Kidney capillary endothelial cell (primary cell): ENCODE results near the gene TMEM190.

Experiments used
- DNase-seq: peaks from one replicate; pipeline ENCODE4 v3.0.0-alpha.2; 2018; ENCODE audit warnings: low spot score

TMEM190 gene

DNA sequence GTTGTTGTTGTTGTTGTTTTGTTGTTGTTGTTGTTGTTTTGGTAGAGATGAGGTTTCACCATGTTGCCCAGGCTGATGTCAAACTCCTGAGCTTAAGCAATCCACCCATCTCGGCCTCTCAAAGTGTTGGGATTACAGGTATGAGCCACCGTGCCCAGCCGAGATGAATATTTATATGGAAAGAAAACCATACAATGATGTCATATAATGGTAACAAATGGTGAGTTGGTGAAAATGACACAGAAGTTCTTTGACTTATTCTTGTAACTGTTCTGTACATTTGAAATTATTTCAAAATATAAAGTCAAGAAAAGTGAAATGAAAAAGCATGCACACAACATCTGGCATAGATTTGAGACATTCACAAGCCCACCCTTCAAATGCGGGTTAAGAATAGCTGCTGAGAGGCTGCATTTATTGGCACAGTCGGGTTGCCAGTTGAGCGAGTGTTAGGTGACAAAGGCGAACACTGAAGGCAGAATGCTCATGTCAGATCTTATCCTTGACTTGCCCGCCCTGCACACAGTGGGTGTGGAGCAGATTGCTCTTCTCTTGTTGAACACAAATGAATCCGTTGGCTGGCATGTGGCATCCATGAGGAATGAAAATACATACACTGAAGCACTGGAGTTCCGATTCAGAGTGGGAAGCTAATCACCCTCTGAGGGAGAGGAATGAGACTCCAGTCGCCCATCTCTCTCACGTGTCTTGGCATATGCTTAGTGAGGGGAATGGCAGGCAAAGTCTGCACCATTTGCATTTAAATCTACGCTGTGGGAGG is 46.8 kb downstream of the TMEM190 start:
- no peak for DNase-seq

DNA sequence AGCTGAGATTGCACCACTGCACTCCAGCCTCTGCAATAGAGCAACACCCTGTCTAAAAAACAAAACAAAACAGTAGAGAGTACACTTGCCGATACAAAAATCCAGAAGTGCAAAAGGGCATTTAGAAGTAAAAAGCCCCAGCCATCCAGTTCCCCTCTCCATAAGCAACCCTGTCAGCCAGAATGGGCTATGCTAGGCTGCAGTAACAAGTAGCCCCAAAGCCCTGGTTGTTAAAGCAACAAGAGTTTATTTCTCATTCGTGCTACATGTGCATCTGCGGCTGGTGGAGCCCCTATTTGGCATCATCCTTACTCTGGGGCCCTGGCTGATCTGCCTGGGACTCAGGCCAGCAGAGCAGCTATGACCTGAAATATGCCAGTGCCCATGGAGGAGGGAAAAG is 47.9 kb downstream of the TMEM190 start:
- no peak for DNase-seq

DNA sequence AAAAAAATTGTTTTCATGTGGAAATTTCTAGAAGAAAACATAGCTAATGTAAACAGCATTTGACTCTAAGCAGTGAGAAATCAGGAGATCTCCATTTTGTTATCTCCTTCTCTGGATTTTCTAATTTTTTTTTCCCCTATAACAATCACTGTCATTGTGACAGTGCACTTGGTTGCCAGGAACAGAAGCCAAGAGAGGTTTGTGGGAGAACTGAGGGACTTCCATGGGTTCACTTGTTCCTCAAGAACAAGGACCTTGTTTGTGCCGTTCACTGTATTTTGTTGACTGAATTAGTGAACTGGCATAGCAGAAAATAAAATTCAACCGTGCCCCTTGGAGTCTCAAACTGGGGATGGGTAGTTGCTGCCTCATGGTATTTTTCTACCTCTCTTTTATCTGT is 49.4 kb downstream of the TMEM190 start:
- DNase-seq, result no peak
